NCI-H1048 (cell line): ENCODE data around the gene LRRC51.

Source experiments
- DNase-seq: peaks from one replicate; lab custom pipeline; 2025; lab: John Stamatoyannopoulos, UW

The LRRC51 gene

DNA sequence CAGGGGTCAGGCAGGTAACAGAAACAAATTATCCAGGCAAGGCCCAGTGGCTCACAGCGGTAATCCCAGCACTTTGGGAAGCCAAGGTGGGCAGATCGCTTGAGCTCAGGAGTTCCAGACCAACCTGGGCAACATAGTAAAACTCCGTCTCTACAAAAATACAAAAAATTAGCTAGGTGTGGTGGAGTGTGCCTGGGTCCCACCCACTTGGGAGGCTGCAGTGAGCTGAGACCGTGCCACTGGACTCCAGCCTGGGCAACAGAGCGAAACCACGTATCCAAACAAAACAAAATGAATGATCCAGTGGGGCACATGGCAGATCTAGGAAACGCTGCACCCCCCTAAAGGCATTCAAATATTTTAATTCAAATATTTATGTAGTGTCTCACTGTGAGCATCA is 10.2 kb upstream of the LRRC51 start:
- no peak for DNase-seq

DNA sequence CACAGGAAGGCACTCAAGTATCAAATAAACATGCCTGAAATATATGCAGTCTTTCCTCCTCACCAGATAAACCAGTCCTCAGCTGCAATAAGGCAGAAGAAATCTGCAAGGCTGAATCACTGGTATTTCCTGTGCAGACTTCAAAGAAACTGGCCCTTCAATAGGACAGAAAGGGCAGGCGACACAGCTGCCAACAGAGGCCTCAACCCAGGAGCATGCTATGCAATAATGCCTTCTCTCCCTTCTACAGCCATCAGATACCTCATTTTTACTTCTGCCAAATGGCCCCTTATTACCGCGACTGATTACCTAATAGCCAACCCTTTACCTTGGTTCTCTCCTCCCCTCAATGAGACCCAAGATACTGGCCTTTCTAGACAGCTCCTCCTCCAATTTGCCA is 8.3 kb upstream of the LRRC51 start:
- no peak for DNase-seq

DNA sequence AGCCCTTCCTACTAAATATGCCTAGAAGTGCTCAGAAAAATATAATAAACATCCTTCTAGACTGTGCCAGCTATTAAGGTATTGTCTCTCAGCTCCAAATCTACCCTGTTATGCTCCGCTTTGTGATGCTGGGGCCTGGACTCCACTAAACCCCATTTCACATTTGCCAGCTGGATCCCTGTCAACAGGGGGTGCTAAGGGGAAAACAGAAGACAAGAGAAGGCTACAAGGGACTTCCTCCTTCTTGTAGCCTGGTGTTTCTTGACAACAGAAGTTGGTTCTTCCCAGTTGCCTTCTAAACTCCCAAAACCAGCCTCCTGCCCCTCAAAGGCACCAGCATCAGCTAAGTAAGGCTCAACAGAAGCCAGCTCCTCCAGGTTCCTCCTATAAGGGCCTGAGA is 5.5 kb upstream of the LRRC51 start:
- no peak for DNase-seq

GRCh38 chr11:72075756-72076155 is 4.9 kb upstream of the LRRC51 start:
- no peak for DNase-seq

DNA sequence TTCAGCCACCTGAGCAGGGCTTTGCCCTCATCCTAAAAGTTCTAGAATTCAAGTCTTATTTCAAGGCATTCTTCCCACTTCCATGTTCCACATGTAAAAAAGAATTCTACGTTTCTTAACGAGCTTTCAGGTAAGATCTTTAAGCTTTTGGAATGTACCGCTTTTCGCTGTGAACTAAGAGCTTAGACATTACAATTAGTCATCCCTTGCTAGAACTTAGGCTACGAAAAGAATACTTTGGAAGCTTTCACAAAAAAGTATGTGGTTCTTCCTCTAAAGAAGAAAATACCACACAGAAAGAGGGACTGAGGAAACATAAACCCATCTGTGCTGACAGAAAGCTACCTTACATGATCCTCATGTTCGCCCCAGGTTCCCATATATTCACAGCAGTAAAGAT is 2.2 kb upstream of the LRRC51 start:
- no peak for DNase-seq

DNA sequence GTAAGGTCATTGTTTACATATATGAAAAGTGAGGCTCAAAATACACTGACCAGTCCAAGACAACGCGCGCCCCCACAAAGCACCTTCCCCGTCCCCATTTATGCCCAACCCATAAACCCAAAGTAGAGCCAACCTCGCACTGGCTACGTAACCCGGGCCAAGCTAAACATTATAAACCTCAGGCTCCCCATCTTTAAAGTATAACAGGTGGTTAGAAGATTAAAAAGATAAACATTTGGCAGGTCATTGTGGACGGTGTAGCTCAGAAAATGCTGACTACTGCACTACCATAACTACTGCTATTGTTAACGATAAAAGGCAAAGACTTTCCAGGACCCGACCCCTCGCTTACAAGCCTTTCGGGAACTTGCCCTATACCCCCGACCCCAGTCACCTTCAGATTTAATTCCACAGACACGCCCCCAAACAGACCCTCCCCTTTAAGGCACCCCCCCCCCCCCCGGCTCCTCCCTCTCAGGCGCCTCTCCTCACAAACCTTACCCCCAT is 778 bp upstream of the LRRC51 start:
- no peak for DNase-seq

- no peak for DNase-seq
These were observed 564 bp downstream of the LRRC51 start for GRCh38 chr11:72081184-72081644.

DNA sequence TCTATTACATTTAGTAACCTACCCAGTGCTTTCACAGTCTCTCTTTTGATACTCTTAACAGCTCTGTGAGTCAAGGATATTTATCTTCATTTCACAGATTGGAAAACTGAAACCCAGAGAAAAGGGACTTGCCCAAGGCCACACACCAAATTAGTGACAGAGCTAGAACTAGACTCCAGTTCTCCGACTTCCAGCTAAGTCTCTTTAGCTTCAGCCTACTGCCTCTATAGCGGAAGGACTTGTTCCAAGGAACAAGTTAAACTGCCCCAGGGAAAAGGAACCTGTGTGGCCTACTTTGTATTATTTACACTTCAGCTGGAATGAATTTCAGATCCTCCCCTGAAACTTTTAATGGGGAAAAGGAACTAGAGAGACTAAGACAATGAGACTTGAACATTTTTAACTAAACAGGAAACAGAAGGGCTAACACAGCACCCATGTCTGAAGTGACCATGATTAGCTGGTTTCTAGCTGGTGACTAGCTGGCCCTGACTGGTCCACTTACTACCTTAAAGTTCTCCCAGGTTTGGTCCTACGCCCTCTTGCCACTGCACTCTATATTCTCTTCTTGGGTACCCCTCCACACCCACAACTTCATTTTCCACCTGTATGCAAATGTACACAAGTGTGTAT is 1.3 kb downstream of the LRRC51 start:
- no peak for DNase-seq

DNA sequence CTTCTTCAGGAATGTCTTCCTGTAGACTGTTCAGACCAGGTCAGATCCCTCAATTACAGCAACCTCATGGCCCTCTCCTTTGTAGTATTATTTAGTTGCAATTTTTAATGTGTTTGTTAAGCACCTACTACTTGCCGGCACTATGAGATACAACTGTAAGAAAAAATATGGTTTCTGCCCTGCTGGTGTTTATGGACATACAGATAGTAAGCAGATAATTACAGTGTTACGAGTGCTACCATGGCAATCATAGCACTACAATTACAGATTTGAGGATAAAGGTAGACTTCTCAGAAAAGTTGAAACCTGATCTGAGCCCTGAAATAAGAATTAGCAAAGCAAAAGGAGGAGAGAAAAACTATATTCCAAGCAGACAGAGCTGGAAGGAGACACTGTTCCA is 2.8 kb downstream of the LRRC51 start:
- no peak for DNase-seq

- DNase-seq = no peak
These were observed 3.4 kb downstream of the LRRC51 start for GRCh38 chr11:72084076-72084475.

DNA sequence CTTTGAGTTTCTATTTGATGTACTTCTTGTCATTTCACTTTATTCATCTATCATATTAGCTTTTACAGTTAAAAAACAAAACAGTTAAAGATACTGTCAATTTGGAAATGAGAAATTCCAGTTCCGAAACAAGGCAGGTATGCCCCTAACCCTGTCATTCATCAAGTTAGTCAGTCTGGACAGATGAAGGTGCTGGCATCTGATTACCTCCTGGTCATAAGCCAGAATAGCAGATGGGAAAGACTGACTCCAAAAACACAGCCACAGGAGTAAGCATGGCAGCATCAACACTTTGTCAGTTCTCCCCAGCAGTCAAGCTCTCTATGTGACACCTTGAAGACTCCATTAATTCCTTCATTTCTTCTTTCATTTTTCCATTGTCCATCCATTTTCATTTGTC is 4.3 kb downstream of the LRRC51 start:
- no peak for DNase-seq

- no peak for DNase-seq
These were observed 5.1 kb downstream of the LRRC51 start for GRCh38 chr11:72085621-72086351.

- DNase-seq = no peak
These were observed 7.6 kb downstream of the LRRC51 start for GRCh38 chr11:72088076-72088808.

DNA sequence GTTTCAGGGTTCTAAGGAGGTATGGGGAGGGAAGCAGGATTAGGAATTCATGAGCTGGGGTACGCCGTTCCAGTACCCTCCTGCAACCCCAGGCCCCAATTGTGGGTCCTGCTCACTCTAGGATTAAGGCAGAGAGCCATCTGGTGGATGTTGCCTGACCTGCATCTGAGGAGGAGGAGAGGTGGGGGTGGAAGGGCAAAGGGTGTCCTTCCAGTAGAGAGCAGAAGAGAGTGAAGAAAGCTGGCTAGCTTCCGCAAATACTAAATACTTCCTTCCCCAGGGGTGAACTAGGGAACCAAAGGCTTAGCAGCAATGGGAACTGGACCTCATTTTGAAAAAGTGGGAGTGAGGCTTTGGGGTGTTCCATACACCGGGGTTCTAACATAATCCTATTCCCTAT is 10.6 kb downstream of the LRRC51 start:
- peak; percentile 25 for DNase-seq

DNA sequence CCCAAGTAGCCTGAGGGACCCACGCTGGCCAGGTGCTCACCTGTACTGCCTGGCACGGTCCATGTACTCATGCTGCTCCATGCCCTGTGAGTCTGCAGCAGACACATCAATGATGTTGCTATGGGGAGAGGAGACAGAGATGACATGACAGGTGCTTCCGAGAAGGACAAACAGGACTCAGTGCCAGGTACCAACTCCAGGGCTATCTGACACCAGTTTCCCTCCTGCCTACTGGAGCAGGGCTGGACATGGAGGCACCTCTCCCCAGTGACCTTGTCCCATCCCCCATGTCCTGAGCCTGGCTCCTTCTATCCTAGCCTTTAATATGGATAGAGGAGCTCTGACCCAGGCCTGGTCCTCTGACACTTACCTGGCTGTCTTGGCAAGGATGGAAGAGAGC is 18.1 kb downstream of the LRRC51 start:
- DNase-seq = no peak

- no peak for DNase-seq
These were observed 19.4 kb downstream of the LRRC51 start for GRCh38 chr11:72100009-72100408.

DNA sequence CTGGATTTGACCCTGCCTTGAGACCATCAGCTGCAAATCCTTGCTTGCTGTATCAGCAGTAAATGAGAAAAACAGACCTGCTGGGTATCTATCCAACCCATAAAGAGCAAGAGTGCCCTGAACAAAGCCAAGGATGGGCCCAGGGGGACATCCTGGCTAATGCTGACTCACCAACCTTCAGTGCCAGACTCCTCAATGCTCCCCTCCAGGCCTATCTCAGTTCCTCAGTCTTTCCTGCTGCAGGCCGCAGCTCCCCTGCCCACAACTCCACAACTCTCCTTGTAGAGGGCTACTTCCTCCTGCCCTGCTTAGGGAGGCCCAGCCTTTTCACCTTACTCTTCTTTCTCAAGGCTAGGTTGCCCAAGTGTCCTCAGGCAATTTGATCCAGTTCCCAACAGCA is 19.8 kb downstream of the LRRC51 start:
- no peak for DNase-seq

GRCh38 chr11:72102162-72102561 is 21.5 kb downstream of the LRRC51 start:
- no peak for DNase-seq

DNA sequence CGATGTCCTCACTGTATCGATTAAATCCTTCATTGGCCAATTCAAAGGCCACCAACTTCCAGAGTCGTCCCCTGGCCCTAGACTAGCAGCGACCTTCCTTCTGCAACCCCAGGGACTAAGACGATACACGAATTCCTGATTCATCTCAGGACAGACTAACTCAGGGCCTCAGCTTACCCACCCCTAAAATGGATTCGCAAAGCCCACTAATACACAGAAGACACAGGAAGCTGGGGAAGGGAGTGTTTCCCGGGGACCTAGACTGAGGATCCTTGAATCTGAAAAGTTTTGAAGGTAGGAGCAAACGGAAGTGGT is 21.9 kb downstream of the LRRC51 start:
- no peak for DNase-seq

DNA sequence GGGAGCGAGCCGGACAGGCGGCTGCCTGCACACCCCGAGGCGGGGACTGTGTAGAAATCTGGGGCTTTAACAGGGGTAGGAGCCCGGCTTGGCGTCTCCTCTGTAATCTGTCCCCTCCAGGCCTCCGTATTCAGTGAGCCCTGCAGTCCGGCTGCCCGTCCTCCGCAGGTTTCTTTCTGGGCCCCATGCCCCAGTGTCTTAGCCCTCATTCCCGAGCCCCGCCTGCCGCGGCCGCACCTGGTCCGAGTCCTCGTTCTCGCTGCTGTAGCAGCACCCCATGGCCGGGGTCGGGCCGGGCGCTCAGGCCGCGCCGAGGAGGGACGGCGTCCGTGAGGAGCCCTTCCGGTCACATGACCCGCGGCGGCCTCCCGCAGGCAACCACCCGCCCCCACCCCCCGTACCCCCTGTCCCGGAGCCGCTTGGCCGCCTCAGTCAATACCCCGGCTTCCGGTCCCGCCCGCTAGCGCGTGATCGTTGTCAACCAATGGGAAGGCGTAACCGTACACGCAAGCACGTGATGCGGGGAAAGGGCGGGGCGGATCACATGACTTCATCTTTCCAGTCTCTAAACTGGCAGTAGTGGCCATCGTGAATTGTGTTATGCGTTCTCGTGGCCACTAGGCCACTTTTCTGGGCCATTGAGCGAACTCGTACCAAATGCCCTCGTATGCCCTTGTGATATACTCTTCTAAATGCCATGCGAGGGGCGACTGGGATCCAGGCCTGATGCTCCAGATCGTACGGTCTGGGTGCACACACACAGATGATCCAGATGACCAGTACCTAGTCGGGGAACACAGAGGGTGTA is 22.5 kb downstream of the LRRC51 start, which contains the start of gene LAMTOR1:
Gene LAMTOR1 (minus strand): TSS at position 352 of the 808 bp plus-strand sequence. CDS start 73 bp downstream, at position 279.
- peak; percentile 98 for DNase-seq

- no peak for DNase-seq
These were observed 23.1 kb downstream of the LRRC51 start for GRCh38 chr11:72103754-72104167.

DNA sequence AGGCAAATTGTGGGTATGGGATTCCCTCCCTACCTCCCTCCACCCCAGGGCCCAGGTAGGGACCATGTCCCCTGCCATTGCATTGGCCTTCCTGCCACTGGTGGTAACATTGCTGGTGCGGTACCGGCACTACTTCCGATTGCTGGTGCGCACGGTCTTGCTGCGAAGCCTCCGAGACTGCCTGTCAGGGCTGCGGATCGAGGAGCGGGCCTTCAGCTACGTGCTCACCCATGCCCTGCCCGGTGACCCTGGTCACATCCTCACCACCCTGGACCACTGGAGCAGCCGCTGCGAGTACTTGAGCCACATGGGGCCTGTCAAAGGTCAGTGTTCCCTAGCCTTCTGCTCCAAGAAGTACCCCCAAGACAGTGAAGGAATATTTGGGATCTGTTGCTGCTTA is 25.2 kb downstream of the LRRC51 start, which contains the start of gene TOMT:
Gene TOMT (plus strand): TSS at position 37 of the 400 bp plus-strand sequence. CDS start 28 bp downstream, at position 65.
- DNase-seq = no peak
